GM18505 (cell line): ENCODE data around the gene EVA1C.

Experiments
- ATAC-seq: cut with Tn5 transposase; IDR thresholded peaks from one replicate; pipeline ENCODE4 v1.9.1; 2021; ENCODE audit not compliant: unreplicated experiment
- POLR2A ChIP-seq: IDR thresholded peaks from 4 replicates; pipeline ENCODE4 v1.6.1; 2011; ENCODE audit warnings: borderline replicate concordance; ENCODE audit not compliant: insufficient read depth, insufficient read length; ENCODE audit errors: extremely low read depth

Gene EVA1C

GRCh38 chr21:32468681-32469111 lies 56.2 kb downstream of the EVA1C start:
- ATAC-seq, result no peak
- TF ChIP-seq POLR2A, result no peak

GRCh38 chr21:32469628-32470027 lies 57.1 kb downstream of the EVA1C start:
- no peak for TF ChIP-seq POLR2A
- ATAC-seq, result no peak

GRCh38 chr21:32470206-32470605 lies 57.7 kb downstream of the EVA1C start:
- no peak for TF ChIP-seq POLR2A
- ATAC-seq, result no peak

- no peak for ATAC-seq
- no peak for TF ChIP-seq POLR2A
Measured at GRCh38 chr21:32472890-32473765, 60.6 kb downstream of the EVA1C start.

DNA sequence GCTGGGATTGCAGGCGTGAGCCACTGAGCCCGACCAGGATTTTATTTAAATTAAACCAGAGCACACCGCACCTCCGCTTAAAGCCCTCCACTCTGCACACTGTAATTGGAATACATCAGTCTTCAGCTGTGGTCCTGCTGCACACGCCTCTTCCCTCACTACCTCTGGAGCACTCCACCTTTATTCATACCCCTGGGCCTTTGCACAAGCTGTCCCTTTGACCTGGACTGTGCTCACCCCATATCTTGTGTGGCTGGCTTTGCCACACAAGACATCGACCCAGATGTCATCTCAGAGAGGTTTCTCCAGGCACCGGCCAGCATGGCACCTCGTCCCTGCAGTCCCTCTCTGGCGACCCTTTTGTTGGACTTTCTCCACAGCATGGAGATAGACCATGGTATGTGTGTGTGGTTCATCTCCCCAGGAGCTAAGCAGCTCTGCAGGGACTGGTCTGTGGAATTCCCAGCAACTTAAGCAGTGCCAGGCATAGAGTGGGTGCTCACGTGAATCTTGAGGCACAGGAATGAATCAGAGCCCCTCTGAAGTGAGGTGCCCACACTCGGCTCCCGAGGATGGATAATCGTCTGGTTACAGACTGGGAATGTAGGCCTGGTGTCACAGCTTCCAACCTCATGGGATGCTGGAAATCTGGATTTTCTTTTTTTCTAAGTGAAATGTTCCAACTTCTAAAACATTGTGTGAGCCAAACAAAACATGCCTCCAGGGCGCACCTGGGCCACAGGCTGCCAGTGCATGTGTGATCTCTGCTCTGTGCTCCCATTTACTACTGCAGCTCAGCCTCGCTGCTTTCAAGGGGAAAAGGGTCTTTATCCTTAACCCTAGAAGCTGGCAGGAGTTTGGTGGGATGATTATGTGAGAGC lies 61.9 kb downstream of the EVA1C start:
- no peak for ATAC-seq
- TF ChIP-seq POLR2A, result no peak

DNA sequence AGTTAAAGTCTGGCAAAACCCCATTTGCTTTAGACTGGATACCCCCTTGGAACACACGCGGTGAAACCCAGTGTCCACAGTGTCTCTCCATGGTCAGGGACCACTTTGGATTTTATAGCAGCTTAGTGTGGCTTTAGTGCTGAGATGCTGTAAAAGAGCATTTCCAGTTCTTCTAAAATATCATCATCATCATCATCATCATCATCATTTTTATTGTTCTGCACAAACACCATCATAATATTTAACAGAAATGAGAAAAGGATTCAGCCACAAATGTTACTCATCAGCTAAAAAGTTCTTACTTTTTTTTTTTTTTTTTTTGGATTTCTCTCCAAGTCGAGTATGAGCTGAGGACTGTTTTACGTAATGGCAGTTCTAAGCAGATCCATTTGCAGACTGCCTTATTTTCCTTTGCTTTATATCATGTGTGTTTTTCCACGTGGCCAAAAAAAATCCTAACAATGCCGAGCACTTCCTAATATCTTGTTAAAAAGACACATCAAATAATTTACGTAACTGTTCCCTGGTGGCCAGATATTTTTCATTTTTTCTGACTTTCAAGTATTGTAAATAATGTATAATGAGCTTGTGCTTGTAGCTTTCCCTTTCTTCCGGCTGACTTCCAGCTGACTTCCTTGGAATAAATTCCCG lies 62.8 kb downstream of the EVA1C start:
- TF ChIP-seq POLR2A, result no peak
- ATAC-seq, result no peak

DNA sequence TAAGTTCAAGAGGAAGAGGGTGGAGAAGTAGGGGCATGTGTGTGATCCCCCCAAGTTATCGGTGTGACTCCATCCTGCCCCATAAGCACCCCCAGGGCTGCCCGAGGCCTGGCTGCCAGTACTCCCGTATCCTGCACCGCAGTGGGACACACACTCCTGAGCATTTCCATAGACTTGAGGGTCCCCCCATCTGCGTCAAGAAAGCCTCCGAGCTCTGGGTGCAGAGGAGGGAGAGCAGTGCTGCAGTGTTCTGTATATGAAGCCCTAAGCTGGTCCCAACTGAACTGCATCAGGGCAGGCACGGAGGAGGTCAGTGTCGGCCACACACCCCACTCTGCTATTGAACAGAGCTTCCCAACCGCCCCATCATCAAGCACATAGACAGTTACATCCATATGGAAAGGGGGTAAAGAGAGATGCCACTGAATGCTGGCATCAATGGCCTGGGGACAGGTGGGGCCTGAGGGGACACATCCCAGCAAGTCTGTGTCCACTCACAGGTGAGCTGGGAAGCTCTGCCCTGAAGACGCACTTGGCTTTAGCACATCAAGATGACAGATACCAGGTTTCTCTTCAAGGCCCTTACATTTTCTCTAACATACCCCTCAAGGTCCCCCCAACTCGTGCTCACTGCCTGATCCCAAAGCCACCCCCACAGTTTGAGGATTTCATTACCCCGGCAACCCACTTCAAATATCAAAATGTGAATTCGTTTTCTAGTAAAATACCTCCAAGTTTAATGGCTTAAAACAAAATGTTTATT lies 64.3 kb downstream of the EVA1C start:
- ATAC-seq, result no peak
- no peak for TF ChIP-seq POLR2A

DNA sequence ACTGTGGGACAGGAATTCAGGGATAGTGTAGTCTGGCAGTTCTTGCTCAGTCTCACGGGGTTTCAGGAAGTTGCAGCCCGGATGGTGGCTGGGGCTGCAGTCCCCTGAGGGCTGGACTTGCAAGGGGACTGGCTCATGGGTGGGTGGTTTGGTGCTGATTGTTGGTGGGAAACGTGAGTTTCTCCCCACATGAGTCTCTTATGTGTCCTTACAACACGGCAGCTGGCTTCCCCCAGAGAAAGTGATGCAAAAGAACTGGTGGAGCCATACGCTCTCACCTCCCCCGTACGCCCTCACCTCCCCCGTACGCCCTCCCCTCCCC lies 64.9 kb downstream of the EVA1C start:
- TF ChIP-seq POLR2A, result no peak
- ATAC-seq, result no peak

- no peak for TF ChIP-seq POLR2A
Measured at GRCh38 chr21:32481875-32482408, 69.4 kb downstream of the EVA1C start.

GRCh38 chr21:32482565-32483292 lies 70.2 kb downstream of the EVA1C start:
- no peak for ATAC-seq
- TF ChIP-seq POLR2A, result no peak

More at GRCh38 chr21:32481875-32482408, 69.4 kb downstream of the EVA1C start:
- no peak for ATAC-seq

- ATAC-seq, result no peak
- TF ChIP-seq POLR2A, result no peak
Measured at GRCh38 chr21:32483293-32483595, 70.7 kb downstream of the EVA1C start.

DNA sequence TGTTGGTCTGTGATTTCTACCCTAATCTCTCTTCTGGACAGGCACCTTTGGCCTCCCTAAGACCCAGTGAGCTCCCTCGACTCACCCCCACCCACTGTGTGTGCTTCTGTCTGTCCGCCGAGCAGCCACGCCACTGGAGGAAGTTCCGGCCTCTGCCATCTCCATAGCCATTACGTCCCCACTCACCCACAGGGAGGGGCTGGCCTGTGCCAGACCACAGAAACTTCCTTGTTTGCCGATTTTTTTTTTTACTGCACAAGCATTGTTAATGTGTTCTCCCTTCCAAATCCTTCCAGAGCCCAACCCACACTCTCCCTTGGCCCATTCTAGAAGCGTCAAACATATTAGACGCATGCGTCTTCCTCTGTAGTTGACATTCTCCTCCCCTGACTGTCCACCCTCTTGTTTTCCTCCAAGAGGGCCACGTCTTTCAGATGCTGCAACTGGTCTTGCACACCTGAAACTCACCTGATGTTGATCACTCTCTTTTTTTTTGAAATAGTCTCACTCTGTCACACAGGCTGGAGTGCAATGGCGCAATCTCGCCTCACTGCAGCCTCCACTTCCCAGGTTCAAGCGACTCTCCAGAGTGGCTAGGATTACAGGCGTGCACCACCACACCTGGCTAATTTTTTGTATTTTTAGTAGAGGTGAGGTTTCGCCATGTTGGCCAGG lies 72.3 kb downstream of the EVA1C start:
- no peak for ATAC-seq
- no peak for TF ChIP-seq POLR2A

DNA sequence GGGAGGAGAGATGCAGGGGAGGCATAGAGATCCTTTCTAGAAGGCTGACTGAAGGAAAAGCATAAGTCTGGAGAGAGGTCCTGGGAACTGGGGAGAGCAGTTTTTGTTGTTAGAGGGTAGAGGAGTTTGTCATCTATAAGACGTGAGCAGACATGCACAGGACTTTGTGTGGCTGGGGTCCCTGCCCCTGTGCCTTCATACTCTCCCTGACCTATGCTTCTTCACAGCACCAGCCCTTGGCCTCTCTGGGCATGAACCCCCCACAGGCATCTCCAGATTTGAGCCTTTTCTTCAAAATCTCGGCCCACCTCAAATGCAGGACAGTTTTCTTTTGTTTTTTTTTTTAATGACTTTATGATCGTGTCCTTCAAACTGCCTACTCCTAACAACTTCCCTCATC lies 79.9 kb downstream of the EVA1C start:
- ATAC-seq, result no peak
- no peak for TF ChIP-seq POLR2A
